ENCODE data around the gene TMEM63B.

DNA sequence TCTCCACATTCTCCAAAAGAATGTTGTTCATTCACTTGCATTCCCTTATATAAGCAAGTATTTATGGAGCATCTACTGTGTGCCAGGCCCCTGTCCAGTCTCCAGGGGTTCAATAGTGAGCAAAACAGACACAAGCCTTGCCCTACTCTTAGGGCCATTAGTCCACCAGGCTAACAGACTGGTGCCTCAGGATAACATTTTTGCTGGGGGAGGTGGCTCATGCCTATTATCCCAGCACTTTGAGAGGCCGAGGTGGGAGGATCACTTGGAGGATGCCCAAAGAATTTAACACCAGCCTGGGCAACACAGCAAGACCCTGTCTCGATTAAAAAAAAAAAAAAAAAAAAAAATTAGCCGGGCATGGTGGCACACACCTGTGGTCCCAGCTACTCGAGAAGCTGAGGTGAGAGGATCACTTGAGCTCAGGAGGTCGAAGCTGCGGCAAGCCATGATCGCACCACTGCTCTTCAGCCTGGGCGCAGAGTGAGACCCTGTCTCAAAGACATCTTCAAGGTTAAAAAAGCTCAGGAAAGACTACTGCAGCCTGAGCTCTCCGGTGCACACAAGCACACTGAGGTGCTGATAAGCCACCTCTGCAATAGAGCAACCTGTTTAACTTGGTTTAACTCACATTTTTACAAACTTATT, 51.2 kb downstream of the TMEM63B start:
- TF ChIP-seq, protein P1, sequence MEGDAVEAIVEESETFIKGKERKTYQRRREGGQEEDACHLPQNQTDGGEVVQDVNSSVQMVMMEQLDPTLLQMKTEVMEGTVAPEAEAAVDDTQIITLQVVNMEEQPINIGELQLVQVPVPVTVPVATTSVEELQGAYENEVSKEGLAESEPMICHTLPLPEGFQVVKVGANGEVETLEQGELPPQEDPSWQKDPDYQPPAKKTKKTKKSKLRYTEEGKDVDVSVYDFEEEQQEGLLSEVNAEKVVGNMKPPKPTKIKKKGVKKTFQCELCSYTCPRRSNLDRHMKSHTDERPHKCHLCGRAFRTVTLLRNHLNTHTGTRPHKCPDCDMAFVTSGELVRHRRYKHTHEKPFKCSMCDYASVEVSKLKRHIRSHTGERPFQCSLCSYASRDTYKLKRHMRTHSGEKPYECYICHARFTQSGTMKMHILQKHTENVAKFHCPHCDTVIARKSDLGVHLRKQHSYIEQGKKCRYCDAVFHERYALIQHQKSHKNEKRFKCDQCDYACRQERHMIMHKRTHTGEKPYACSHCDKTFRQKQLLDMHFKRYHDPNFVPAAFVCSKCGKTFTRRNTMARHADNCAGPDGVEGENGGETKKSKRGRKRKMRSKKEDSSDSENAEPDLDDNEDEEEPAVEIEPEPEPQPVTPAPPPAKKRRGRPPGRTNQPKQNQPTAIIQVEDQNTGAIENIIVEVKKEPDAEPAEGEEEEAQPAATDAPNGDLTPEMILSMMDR (conservative IDR thresholded peaks at IDR 0.05 in 1 of 2, IDR thresholded peaks at IDR 0.05 in 1 of 2; ENCODE audit: extremely low read depth in 1 of 2, insufficient read depth in 1 of 2, low read depth in 1 of 2, low read length in 2 of 2) = no peak
- no peak for TF ChIP-seq EZH2 (IDR thresholded peaks at IDR 0.05; ENCODE audit: borderline replicate concordance, low read length)

Measured in mammary epithelial cell (primary cell).